Upper lobe of left lung (tissue), 6 donors: ENCODE measurements around the gene GRK5. TPM values are rescaled to one million over a fixed set of nuclear protein-coding genes. Genes with fewer than 3 reads are reported as not detected.

Source experiments
- ATAC-seq, 2 donors: fragments of 200-7000 bp; cut with Tn5 transposase; one replicate each; pipeline ENCODE4 v1.9.1; 2022; ENCODE audit warnings: mild to moderate bottlenecking in 2 of 2, moderate library complexity in 2 of 2; ENCODE audit not compliant: low FRiP score in 2 of 2
- DNase-seq, 2 donors: peaks; one replicate each; pipeline ENCODE4 v3.0.0-alpha.2; 2019 to 2020
- H3K27ac ChIP-seq, 4 donors: fragments of 200-600 bp; sonication (generic); one replicate each; pipeline ENCODE4 v1.5.1; 2016 to 2019
- H3K27me3 ChIP-seq, 4 donors: fragments of 200-600 bp; sonication (generic); one replicate each; pipeline ENCODE4 v1.5.1; 2017 to 2019
- H3K36me3 ChIP-seq, 4 donors: fragments of 200-600 bp; sonication (generic); one replicate each; pipeline ENCODE4 v1.5.1; 2016 to 2019
- H3K4me1 ChIP-seq, 4 donors: fragments of 200-600 bp; sonication (generic); one replicate each; pipeline ENCODE4 v1.5.1; 2018 to 2019
- H3K4me3 ChIP-seq, 4 donors: fragments of 200-600 bp; sonication (generic); one replicate each; pipeline ENCODE4 v1.5.1; 2017 to 2019; ENCODE audit warnings: mild to moderate bottlenecking in 2 of 4, moderate library complexity in 1 of 4
- H3K9me3 ChIP-seq, 4 donors: fragments of 200-600 bp; sonication (generic); one replicate each; pipeline ENCODE4 v1.5.1; 2018 to 2019
- EP300 ChIP-seq, 4 donors: sonication (generic); formaldehyde crosslinking; IDR thresholded peaks; one replicate each; pipeline ENCODE4 v1.5.1; 2017; ENCODE audit warnings: antibody characterized with exemption in 4 of 4, control low read depth in 2 of 4
- POLR2A ChIP-seq, 4 donors: fragments of 450-650 bp; IDR thresholded peaks; one replicate each; pipeline ENCODE4 v1.5.1; 2016 to 2017; ENCODE audit warnings: antibody characterized with exemption in 4 of 4, mild to moderate bottlenecking in 2 of 4
- POLR2AphosphoS5 ChIP-seq, 2 donors: sonication (generic); formaldehyde crosslinking; IDR thresholded peaks; one replicate each; pipeline ENCODE4 v1.5.1; 2017; ENCODE audit warnings: antibody characterized with exemption in 2 of 2
- WGBS, 2 donors: methylation state at CpG; one replicate each; pipeline ENCODE4 v1.1.5; 2017 to 2018; 5-methylcytosine and 5-hydroxymethylcytosine counted together
- total RNA-seq, 6 donors: library from RNA; depleted of rRNA in 4 of 6; stranded (reverse); fragments of >200 nt in 4 of 6; gene quantifications; one replicate each; pipeline versions ENCODE4 v1.1.0 to v1.2.1, GENCODE V29; 2016 to 2021
- TF ChIP-seq, protein P1 (sequence below), 6 experiments: fragments of 450-650 bp in 4 of 6; fragments of 200-600 bp in 2 of 6; sonication (generic) in 2 of 6; IDR thresholded peaks; one replicate each; pipeline ENCODE4 v1.5.1; 2016 to 2019; ENCODE audit warnings: antibody characterized with exemption in 6 of 6
- donor health status: DM: no; HTN: no; CAD: no; lungs with moderate emphysema.
- donor health status: DM: no; HTN: yes; CAD: no; lungs with severe emphysema.

The GRK5 gene
- total RNA-seq, 6 donors from 2014 or later: 38.6 to 80.9 (median 61.1) TPM

DNA sequence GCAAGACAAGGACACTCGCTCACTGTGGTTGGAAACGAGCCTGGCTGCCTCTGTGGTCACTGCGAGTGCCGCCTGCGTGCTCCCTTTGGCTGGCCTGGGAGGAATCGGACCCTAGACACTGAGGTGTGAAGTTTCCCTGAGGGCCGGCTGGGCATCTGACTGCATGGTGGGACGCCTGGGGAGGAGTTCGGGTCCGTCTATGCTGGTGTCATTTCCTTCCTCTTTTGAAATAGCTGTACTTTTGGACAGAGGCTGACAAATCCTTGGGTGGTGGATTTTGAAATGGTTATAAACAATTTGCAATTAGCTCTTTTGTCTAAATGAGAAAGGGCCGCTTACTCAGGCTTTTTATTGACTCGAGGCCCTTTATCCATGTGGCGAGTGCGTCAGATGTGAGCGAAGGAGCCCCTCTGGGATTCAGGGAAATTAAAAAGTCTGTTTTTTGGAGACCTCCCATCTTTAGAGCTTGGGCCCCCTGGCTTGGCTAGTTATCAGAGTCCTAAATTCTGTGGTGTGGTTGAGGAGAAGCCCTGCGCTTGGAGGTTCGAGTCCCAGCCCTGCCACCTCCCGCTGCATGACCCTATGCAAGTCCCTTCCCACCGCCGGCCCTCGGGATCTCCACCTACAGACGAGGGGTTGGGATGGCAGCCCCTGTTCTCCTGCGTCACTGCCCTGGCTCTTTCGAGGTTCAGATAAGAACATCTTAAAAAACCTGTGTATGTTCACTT is 188.1 kb downstream of the GRK5 start:
- H3K36me3 ChIP-seq: peaks cover 0 to 35% (median 9%) of the 10 kb centered on the region in 4 donors
- peak overlapping the region; percentile 73 to 89 (median 86) for H3K27ac ChIP-seq
- ATAC-seq (peak; percentile 53 to 67), DNase-seq (peak; percentile 66 to 70)
- H3K4me1 ChIP-seq: peaks cover 23 to 31% (median 26%) of the 10 kb centered on the region in 4 donors
- no peaks in the 10 kb centered on the region for H3K9me3 ChIP-seq
- no peak overlapping the region for H3K4me3 ChIP-seq
- peak; percentile 68 to 81 for TF ChIP-seq POLR2AphosphoS5 (IDR thresholded peaks at IDR 0.05)
- TF ChIP-seq EP300 (IDR thresholded peaks at IDR 0.05): peak in 1 of 4 donors; percentile 56
- TF ChIP-seq, protein P1, sequence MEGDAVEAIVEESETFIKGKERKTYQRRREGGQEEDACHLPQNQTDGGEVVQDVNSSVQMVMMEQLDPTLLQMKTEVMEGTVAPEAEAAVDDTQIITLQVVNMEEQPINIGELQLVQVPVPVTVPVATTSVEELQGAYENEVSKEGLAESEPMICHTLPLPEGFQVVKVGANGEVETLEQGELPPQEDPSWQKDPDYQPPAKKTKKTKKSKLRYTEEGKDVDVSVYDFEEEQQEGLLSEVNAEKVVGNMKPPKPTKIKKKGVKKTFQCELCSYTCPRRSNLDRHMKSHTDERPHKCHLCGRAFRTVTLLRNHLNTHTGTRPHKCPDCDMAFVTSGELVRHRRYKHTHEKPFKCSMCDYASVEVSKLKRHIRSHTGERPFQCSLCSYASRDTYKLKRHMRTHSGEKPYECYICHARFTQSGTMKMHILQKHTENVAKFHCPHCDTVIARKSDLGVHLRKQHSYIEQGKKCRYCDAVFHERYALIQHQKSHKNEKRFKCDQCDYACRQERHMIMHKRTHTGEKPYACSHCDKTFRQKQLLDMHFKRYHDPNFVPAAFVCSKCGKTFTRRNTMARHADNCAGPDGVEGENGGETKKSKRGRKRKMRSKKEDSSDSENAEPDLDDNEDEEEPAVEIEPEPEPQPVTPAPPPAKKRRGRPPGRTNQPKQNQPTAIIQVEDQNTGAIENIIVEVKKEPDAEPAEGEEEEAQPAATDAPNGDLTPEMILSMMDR (IDR thresholded peaks at IDR 0.05): no peak
- TF ChIP-seq POLR2A (IDR thresholded peaks at IDR 0.05): peak in 1 of 4 donors; percentile 32
- WGBS, 2 donors: 61 to 65% methylated on average over 19 to 24 of the region's 24 CpGs
- no peaks in the 10 kb centered on the region for H3K27me3 ChIP-seq

DNA sequence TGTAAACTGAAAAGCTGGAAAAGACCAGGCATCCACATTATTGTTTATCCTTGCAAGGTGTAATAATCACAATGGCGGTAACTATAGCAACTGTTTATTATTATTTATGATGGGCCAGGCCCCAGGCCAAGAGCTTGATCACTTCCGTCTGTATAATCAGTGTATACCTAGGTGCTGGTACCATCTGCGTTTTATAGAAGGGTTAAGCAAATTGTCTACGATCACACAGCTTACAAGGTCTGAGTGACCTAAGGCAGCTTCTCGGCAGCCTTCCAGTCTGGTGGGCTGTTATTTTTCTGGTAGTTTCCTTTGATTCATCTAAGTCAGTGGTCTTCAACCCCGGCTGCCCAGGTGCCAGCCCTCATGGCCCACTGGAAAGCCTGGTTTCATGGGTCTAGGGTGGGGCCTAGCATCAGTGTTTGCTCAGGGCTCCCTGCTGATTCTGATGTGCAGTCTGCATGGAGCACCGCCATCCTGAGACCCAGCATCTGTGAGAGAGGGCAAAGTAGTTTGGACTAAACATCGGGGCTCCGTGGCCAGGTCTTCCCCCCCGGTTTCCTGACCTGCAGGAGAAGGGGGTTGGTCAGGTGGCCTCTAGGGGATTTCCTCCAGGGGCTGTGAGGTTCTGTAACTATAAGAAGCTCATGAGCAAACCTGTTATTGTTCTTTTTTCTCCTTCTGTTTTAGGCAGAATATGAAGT is 188.8 kb downstream of the GRK5 start:
- WGBS, 2 donors: 63 to 69% methylated on average over 9 to 10 of the region's 10 CpGs
- H3K27ac ChIP-seq: peak overlapping the region; percentile 73 to 89 (median 86)

DNA sequence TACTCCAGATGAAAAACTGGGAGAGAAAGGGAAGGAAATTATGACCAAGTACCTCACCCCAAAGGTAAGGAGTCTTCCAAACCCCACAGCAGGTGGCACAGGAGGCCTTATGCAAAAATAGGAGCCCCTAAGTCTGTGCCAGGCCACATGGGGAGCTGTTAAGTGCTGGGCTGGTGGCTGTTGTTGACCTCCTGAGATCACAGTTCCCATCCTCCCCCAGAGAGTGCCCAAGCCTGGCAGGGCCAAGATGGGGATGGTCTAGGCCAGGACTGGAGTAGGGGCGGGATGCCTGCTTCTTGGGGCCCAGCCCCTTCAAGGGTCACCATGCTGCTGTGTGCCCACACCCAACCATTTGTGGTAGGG is 189.3 kb downstream of the GRK5 start:
- Histone ChIP-seq H3K4me1 (peaks cover 28 to 38% (median 30%) of the 10 kb centered on the region in 4 donors), H3K9me3 (no peaks in the 10 kb centered on the region), H3K36me3 (peaks cover 0 to 35% (median 9%) of the 10 kb centered on the region in 4 donors), H3K27ac (peak overlapping the region; percentile 73 to 89 (median 86)), H3K4me3 (no peak overlapping the region), H3K27me3 (no peaks in the 10 kb centered on the region)
- 83 to 90% methylated on average over 1 of the region's 1 CpG for WGBS, 2 donors
- no peak for DNase-seq
- no peak for ATAC-seq
- TF ChIP-seq, protein P1 (IDR thresholded peaks at IDR 0.05): no peak
- no peak for TF ChIP-seq POLR2A (IDR thresholded peaks at IDR 0.05)
- TF ChIP-seq EP300 (IDR thresholded peaks at IDR 0.05): no peak
- TF ChIP-seq POLR2AphosphoS5 (IDR thresholded peaks at IDR 0.05): no peak

More for the DNA sequence above, 188.8 kb downstream of the GRK5 start:
- no peak overlapping the region for H3K4me3 ChIP-seq
- ATAC-seq (no peak), DNase-seq (no peak)
- no peaks in the 10 kb centered on the region for H3K9me3 ChIP-seq
- H3K4me1 ChIP-seq: peaks cover 23 to 36% (median 27%) of the 10 kb centered on the region in 4 donors
- no peak for TF ChIP-seq POLR2AphosphoS5 (IDR thresholded peaks at IDR 0.05)
- TF ChIP-seq, protein P1 (IDR thresholded peaks at IDR 0.05): no peak
- no peak for TF ChIP-seq POLR2A (IDR thresholded peaks at IDR 0.05)
- TF ChIP-seq EP300 (IDR thresholded peaks at IDR 0.05): no peak
- no peaks in the 10 kb centered on the region for H3K27me3 ChIP-seq
- peaks cover 0 to 35% (median 9%) of the 10 kb centered on the region in 4 donors for H3K36me3 ChIP-seq

DNA sequence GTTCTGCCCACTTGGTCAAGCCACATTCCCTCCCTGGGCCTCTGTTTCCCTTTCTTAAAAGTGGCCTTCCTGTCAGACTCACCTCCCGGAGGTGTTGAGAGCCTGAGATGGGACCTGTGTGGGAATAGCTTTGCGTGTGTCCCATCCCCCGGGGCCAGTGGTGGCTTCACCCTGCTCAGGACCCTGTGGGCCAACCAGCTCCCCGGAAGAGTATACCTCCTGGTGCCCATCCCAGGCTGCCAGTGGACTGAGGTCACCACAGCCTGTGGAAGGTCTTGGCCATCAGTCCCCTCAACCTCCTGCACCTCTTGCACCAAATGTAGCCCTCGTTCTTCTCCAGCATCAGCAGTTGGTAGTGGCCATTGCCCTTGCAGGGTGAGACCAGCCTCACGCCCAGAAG is 190.0 kb downstream of the GRK5 start:
- H3K9me3 ChIP-seq: no peaks in the 10 kb centered on the region
- peak overlapping the region in 3 of 4 donors; percentile 26 to 89 (median 87) for H3K27ac ChIP-seq
- peaks cover 28 to 38% (median 33%) of the 10 kb centered on the region in 4 donors for H3K4me1 ChIP-seq
- H3K36me3 ChIP-seq: peaks cover 0 to 35% (median 9%) of the 10 kb centered on the region in 4 donors
- 86 to 92% methylated on average over 6 of the region's 6 CpGs for WGBS, 2 donors
- ATAC-seq (no peak), DNase-seq (no peak)
- H3K4me3 ChIP-seq: no peak overlapping the region
- TF ChIP-seq, protein P1 (IDR thresholded peaks at IDR 0.05): no peak
- no peak for TF ChIP-seq POLR2A (IDR thresholded peaks at IDR 0.05)
- TF ChIP-seq EP300 (IDR thresholded peaks at IDR 0.05): no peak
- TF ChIP-seq POLR2AphosphoS5 (IDR thresholded peaks at IDR 0.05): no peak
- H3K27me3 ChIP-seq: no peaks in the 10 kb centered on the region
